Suprapubic skin (tissue), 4 donors: Measurements from ENCODE around the gene C15orf39. TPM values are rescaled to one million over a fixed set of nuclear protein-coding genes. Genes with fewer than 3 reads are reported as not detected.

Experiments used
- DNase-seq, 2 donors: peaks; one replicate each; pipeline ENCODE4 v3.0.0-alpha.2; 2019; ENCODE audit warnings: low spot score in 2 of 2
- H3K27ac ChIP-seq: fragments of 200-600 bp; sonication (generic); one replicate; pipeline ENCODE4 v1.5.1; 2019
- H3K27me3 ChIP-seq: fragments of 200-600 bp; sonication (generic); one replicate; pipeline ENCODE4 v1.5.1; 2019
- H3K36me3 ChIP-seq: fragments of 200-600 bp; sonication (generic); one replicate; pipeline ENCODE4 v1.5.1; 2019
- H3K4me1 ChIP-seq: fragments of 200-600 bp; sonication (generic); one replicate; pipeline ENCODE4 v1.5.1; 2019
- H3K4me3 ChIP-seq: fragments of 200-600 bp; sonication (generic); one replicate; pipeline ENCODE4 v1.5.1; 2019; ENCODE audit warnings: mild to moderate bottlenecking
- H3K9me3 ChIP-seq: fragments of 200-600 bp; sonication (generic); one replicate; pipeline ENCODE4 v1.5.1; 2019
- CTCF ChIP-seq, 2 donors: fragments of 200-600 bp in 1 of 2; fragments of 450-650 bp in 1 of 2; sonication (generic) in 1 of 2; IDR thresholded peaks; one replicate each; pipeline ENCODE4 v1.5.1; 2016 to 2019; ENCODE audit warnings: antibody characterized with exemption in 2 of 2, mild to moderate bottlenecking in 1 of 2, moderate library complexity in 1 of 2
- EP300 ChIP-seq: sonication (generic); formaldehyde crosslinking; IDR thresholded peaks from one replicate; pipeline ENCODE4 v1.6.1; 2017; ENCODE audit warnings: antibody characterized with exemption
- POLR2A ChIP-seq, 2 donors: fragments of 450-650 bp; IDR thresholded peaks; one replicate each; pipeline ENCODE4 v1.6.1; 2017; ENCODE audit warnings: antibody characterized with exemption in 2 of 2, mild to moderate bottlenecking in 2 of 2, moderate library complexity in 2 of 2
- POLR2AphosphoS5 ChIP-seq, 3 donors: sonication (generic); formaldehyde crosslinking; IDR thresholded peaks; one replicate each; pipeline ENCODE4 v1.6.1; 2017; ENCODE audit warnings: antibody characterized with exemption in 3 of 3
- WGBS: methylation state at CpG from one replicate; pipeline ENCODE4 v1.1.5; 2018; 5-methylcytosine and 5-hydroxymethylcytosine counted together
- total RNA-seq, 4 donors: library from RNA; depleted of rRNA; stranded (reverse); fragments of >200 nt; gene quantifications; one replicate each; pipeline ENCODE4 v1.1.0, GENCODE V29; 2016

C15orf39 gene
- total RNA-seq, 4 donors from 2014 or later: 33.0 to 35.2 (median 33.3) TPM

DNA sequence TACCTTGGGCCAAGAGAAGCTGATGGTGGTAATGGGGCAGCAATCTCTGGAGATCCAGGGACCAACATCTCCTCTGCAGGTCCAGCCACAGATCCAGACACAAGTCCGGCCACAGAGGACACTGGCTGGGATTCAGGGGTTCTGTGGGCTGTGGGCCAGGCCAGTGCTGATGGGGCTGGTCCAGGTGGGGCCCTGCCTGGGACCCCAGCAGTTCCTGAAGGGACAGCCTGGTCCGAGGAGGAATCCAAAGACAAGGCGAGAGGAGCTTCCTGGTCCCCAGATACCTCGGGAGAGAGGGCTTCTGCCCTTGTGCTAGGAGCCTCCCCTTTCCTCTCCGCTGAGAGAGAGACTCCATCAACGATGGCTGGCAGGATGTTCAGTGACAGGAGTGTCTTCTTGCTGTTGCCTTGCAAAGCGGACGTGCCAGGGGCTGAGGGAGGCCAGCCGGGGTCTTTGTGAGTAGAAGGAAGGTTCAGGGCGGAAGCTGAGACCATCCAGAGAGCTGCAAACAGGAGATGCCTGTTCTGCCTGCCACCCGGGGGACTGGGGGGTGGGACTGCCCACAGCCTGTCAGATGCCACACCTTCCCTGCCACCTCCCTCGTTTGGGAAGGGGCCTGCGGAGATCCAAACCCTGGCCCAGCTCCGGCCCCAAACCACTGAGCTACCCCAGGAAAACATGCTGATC, 32.0 kb downstream of the C15orf39 start:
- no peak overlapping the region for H3K27ac ChIP-seq
- no peak overlapping the region for H3K4me3 ChIP-seq
- H3K27me3 ChIP-seq: peaks cover 48% of the 10 kb centered on the region
- TF ChIP-seq POLR2A (IDR thresholded peaks at IDR 0.05) (no peak), CTCF (IDR thresholded peaks at IDR 0.05) (no peak), EP300 (no peak), POLR2AphosphoS5 (IDR thresholded peaks at IDR 0.05) (no peak)
- H3K9me3 ChIP-seq: no peaks in the 10 kb centered on the region
- DNase-seq: peak in 1 of 2 donors; percentile 48
- 72% methylated on average over 10 of the region's 14 CpGs for WGBS
- no peaks in the 10 kb centered on the region for H3K4me1 ChIP-seq
- H3K36me3 ChIP-seq: no peaks in the 10 kb centered on the region

GRCh38 chr15:75234191-75234810, 32.6 kb downstream of the C15orf39 start:
- no peaks in the 10 kb centered on the region for H3K9me3 ChIP-seq
- DNase-seq: peak in 1 of 2 donors; percentile 47
- H3K36me3 ChIP-seq: no peaks in the 10 kb centered on the region
- H3K4me1 ChIP-seq: no peaks in the 10 kb centered on the region
- peaks cover 46% of the 10 kb centered on the region for H3K27me3 ChIP-seq
- 68% methylated on average over 4 of the region's 5 CpGs for WGBS
- H3K27ac ChIP-seq: no peak overlapping the region
- TF ChIP-seq POLR2AphosphoS5 (IDR thresholded peaks at IDR 0.05) (no peak), CTCF (IDR thresholded peaks at IDR 0.05) (no peak), EP300 (no peak), POLR2A (IDR thresholded peaks at IDR 0.05) (no peak)
- H3K4me3 ChIP-seq: no peak overlapping the region

- H3K36me3 ChIP-seq: no peaks in the 10 kb centered on the region
- peaks cover 46% of the 10 kb centered on the region for H3K27me3 ChIP-seq
- no peak for TF ChIP-seq EP300
- TF ChIP-seq POLR2AphosphoS5 (IDR thresholded peaks at IDR 0.05): no peak
- no peak for TF ChIP-seq CTCF (IDR thresholded peaks at IDR 0.05)
- no peak for TF ChIP-seq POLR2A (IDR thresholded peaks at IDR 0.05)
- H3K27ac ChIP-seq: no peak overlapping the region
- 77% methylated on average over 4 of the region's 10 CpGs for WGBS
- no peaks in the 10 kb centered on the region for H3K9me3 ChIP-seq
- no peaks in the 10 kb centered on the region for H3K4me1 ChIP-seq
- peak; percentile 33 to 69 for DNase-seq
- H3K4me3 ChIP-seq: no peak overlapping the region
Observed at GRCh38 chr15:75235051-75235673, 33.5 kb downstream of the C15orf39 start.

GRCh38 chr15:75235760-75236729, 34.4 kb downstream of the C15orf39 start:
- Histone ChIP-seq H3K27me3 (peaks cover 46% of the 10 kb centered on the region), H3K36me3 (no peaks in the 10 kb centered on the region), H3K27ac (no peak overlapping the region), H3K9me3 (no peaks in the 10 kb centered on the region), H3K4me3 (no peak overlapping the region), H3K4me1 (no peaks in the 10 kb centered on the region)
- peak; percentile 50 to 69 for DNase-seq
- no peak for TF ChIP-seq POLR2AphosphoS5 (IDR thresholded peaks at IDR 0.05)
- no peak for TF ChIP-seq CTCF (IDR thresholded peaks at IDR 0.05)
- 81% methylated on average over 7 of the region's 11 CpGs for WGBS
